Activated B cell treated with CpG ODN at 0.5 μM for 24 hours (primary cell): ENCODE data around the gene COG8. TPM values are rescaled to one million over a fixed set of nuclear protein-coding genes. Genes with fewer than 3 reads are reported as not detected.
A peak's percentile ranks its signal among the peaks of the same experiment; 100 is the strongest.

Experiments used
- ATAC-seq: fragments of 200-7000 bp; cut with Tn5 transposase; one replicate; pipeline ENCODE4 v1.10.0; 2021; ENCODE audit warnings: low read depth, mild to moderate bottlenecking, moderate library complexity
- CTCF ChIA-PET: fragments of 350-600 bp; sonication (Branson Sonifier 250); formaldehyde crosslinking; loops from one replicate; lab custom pipeline; 2021; ENCODE audit warnings: antibody characterized with exemption; lab: Charles Lee
- POLR2A ChIA-PET: fragments of 350-600 bp; sonication (Branson Sonifier 250); formaldehyde crosslinking; loops from one replicate; lab custom pipeline; 2021; ENCODE audit warnings: antibody characterized with exemption; lab: Charles Lee
- DNase-seq: peaks from one replicate; pipeline ENCODE4 v3.0.0; 2022
- H3K27ac Mint-ChIP-seq: one replicate; pipeline ENCODE4 v1.8.0; 2020; ENCODE audit warnings: mixed read lengths
- H3K27me3 Mint-ChIP-seq: one replicate; pipeline ENCODE4 v1.8.0; 2021; ENCODE audit warnings: mixed read lengths
- H3K36me3 Mint-ChIP-seq: one replicate; pipeline ENCODE4 v1.8.0; 2021; ENCODE audit warnings: low read depth, mixed read lengths
- H3K4me1 Mint-ChIP-seq: one replicate; pipeline ENCODE4 v1.8.0; 2021; ENCODE audit warnings: mixed read lengths
- H3K4me3 Mint-ChIP-seq: one replicate; pipeline ENCODE4 v1.8.0; 2020; ENCODE audit warnings: mild to moderate bottlenecking, mixed read lengths
- H3K9me3 Mint-ChIP-seq: one replicate; pipeline ENCODE4 v1.8.0; 2020; ENCODE audit warnings: mixed read lengths
- CTCF ChIP-seq: fragments of 200-600 bp; IDR thresholded peaks from one replicate; pipeline ENCODE4 v1.8.0; 2022; ENCODE audit warnings: antibody characterized with exemption, mild to moderate bottlenecking
- intact Hi-C: fragments of 100-400 bp; cut with micrococcal nuclease; formaldehyde crosslinking; loops from one replicate; pipeline ENCODE4 v1.15.1; 2024
- total RNA-seq: library from RNA; stranded (reverse); gene quantifications from 2 replicates; pipeline ENCODE4 v1.2.3, GENCODE V29; 2022

The COG8 gene
- total RNA-seq, 1 donor from 2014 or later: 45.4 TPM

GRCh38 chr16:69381231-69381630, 41.9 kb upstream of the COG8 start:
- CTCF ChIA-PET: interaction anchor here (0.7 to 1.2 kb wide), 2 partner anchors 14 to 15 kb away, joined by 3 to 4 read pairs; no protein-coding TSS in a partner anchor
- intact Hi-C loops: loop anchor here (10.0 kb wide), 1 partner anchor 1576 kb away; the partner anchor contains the start of genes RANBP10 and TSNAXIP1
- H3K4me1 Mint-ChIP-seq: peaks cover 55% of the 10 kb centered on the region
- POLR2A ChIA-PET: interaction anchor here (0.6 to 1.6 kb wide), 7 partner anchors 10 to 868 kb away, joined by 3 to 8 read pairs (median 4); no protein-coding TSS in a partner anchor
- no peak overlapping the region for H3K4me3 Mint-ChIP-seq
- peak overlapping the region; percentile 82 for H3K27ac Mint-ChIP-seq
- DNase-seq (no peak), ATAC-seq (no peak)
- no peak for TF ChIP-seq CTCF
- no peaks in the 10 kb centered on the region for H3K27me3 Mint-ChIP-seq
- H3K36me3 Mint-ChIP-seq: peaks cover 61% of the 10 kb centered on the region
- no peaks in the 10 kb centered on the region for H3K9me3 Mint-ChIP-seq

- POLR2A ChIA-PET: interaction anchor here (0.6 to 0.7 kb wide), 2 partner anchors 224 to 848 kb away, joined by 3 to 8 read pairs; no protein-coding TSS in a partner anchor
- CTCF ChIA-PET: no interaction called here
- Mint-ChIP-seq H3K4me1 (peaks cover 40% of the 10 kb centered on the region), H3K4me3 (no peak overlapping the region), H3K27me3 (no peaks in the 10 kb centered on the region), H3K9me3 (no peaks in the 10 kb centered on the region), H3K27ac (no peak overlapping the region), H3K36me3 (peaks cover 61% of the 10 kb centered on the region)
- ATAC-seq (no peak), DNase-seq (no peak)
- intact Hi-C loops: no loop called here
- TF ChIP-seq CTCF: no peak
Observed at GRCh38 chr16:69378760-69379159, 39.4 kb upstream of the COG8 start.

DNA sequence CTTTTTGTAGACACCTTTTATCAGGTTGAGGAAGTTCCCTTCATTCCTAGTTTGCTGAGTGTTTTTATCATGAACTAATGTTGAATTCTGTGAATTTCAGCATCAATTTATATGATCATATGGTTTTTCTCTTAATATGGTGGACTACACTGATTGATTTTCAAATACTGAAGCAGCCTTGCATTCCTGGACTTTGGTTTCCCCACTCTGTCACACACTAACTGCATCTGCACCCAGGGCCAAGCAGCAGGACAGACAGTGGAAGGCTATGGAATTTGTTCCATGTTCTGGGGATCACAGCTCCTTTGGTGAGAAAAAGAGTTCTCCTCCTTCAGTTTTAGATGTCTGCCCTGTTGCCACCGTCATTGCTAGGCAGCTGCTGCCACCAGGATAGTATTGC, 38.7 kb upstream of the COG8 start:
- H3K27me3 Mint-ChIP-seq: no peaks in the 10 kb centered on the region
- peaks cover 41% of the 10 kb centered on the region for H3K4me1 Mint-ChIP-seq
- peaks cover 58% of the 10 kb centered on the region for H3K36me3 Mint-ChIP-seq
- no peak for TF ChIP-seq CTCF
- ChIA-PET CTCF (no interaction called here), POLR2A (interaction anchor here (0.5 to 0.7 kb wide), 2 partner anchors 19 to 225 kb away, joined by 4 to 8 read pairs; no protein-coding TSS in a partner anchor)
- intact Hi-C loops: no loop called here
- DNase-seq (no peak), ATAC-seq (no peak)
- no peaks in the 10 kb centered on the region for H3K9me3 Mint-ChIP-seq
- no peak overlapping the region for H3K4me3 Mint-ChIP-seq
- no peak overlapping the region for H3K27ac Mint-ChIP-seq

DNA sequence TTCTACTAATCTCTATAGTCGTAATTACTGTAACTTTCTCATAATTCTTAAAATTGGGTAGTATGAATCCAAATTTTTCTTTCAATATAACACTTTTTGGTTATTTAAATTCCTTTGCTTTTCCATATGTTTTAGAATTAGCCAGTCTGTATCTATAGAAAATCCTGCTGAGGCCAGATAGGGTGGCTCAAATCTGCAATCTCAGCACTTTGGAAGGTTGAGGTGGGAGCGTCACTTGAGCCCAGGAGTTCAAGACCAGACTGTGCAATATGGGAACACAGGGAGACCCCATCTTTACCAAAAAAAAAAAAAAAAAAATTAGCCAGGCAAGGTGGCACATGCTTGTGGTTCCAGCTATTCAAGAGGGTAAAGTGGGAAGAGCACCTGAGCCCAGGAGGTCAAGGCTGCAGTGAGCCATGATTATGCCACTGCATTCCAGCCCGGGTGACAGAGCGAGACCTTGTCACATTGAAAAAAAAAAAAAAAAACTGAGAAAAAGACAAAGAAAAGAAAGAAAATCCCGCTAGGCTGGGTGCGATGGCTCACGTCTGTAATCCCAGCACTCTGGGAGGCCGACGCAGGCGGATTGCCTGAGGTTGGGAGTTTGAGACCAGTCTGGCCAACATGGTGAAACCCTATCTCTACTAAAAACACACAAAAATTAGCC, 37.2 kb upstream of the COG8 start:
- no peak overlapping the region for H3K27ac Mint-ChIP-seq
- ChIA-PET POLR2A (interaction anchor here (1.0 kb wide), 1 partner anchor 53 kb away, joined by 3 read pairs; no protein-coding TSS in a partner anchor), CTCF (no interaction called here)
- ATAC-seq (no peak), DNase-seq (no peak)
- TF ChIP-seq CTCF: no peak
- intact Hi-C loops: loop anchor here (1.0 kb wide), 1 partner anchor 7 kb away; no protein-coding TSS in a partner anchor
- H3K36me3 Mint-ChIP-seq: peaks cover 58% of the 10 kb centered on the region
- no peaks in the 10 kb centered on the region for H3K27me3 Mint-ChIP-seq
- H3K4me3 Mint-ChIP-seq: no peak overlapping the region
- peaks cover 42% of the 10 kb centered on the region for H3K4me1 Mint-ChIP-seq
- H3K9me3 Mint-ChIP-seq: no peaks in the 10 kb centered on the region

- no peak for TF ChIP-seq CTCF
- Mint-ChIP-seq H3K4me1 (peaks cover 37% of the 10 kb centered on the region), H3K9me3 (no peaks in the 10 kb centered on the region), H3K4me3 (no peak overlapping the region), H3K27ac (peak overlapping the region; percentile 48), H3K36me3 (peaks cover 60% of the 10 kb centered on the region), H3K27me3 (no peaks in the 10 kb centered on the region)
- CTCF ChIA-PET: no interaction called here
- intact Hi-C loops: no loop called here
- no peak for ATAC-seq
- no peak for DNase-seq
- POLR2A ChIA-PET: no interaction called here
Observed at GRCh38 chr16:69373019-69373418, 33.7 kb upstream of the COG8 start.
